IMR-90 (cell line): Measurements from ENCODE around the gene RAD21L1. TPM values are rescaled to one million over a fixed set of nuclear protein-coding genes. Genes with fewer than 3 reads are reported as not detected.

Source experiments
- ATAC-seq: fragments of 200-7000 bp; cut with Tn5 transposase; 2 replicates; pipeline ENCODE4 v1.9.1; 2020; ENCODE audit warnings: low read depth, mild to moderate bottlenecking, moderate library complexity
- BruUV-seq: library from RNA; stranded (reverse); fragments of 400-500 nt; replicated peaks from 2 replicates; lab custom pipeline; 2021; lab: Mats Ljungman, UMichigan
- CTCF ChIA-PET: fragments of 300-600 bp; formaldehyde crosslinking; extraction: SDS; loops from one replicate; lab custom pipeline; 2021; ENCODE audit warnings: antibody characterized with exemption; lab: Yijun Ruan, JAX
- POLR2A ChIA-PET: fragments of 300-600 bp; sonication (Branson Sonifier 250); formaldehyde crosslinking; loops from one replicate; lab custom pipeline; 2022; ENCODE audit warnings: antibody characterized with exemption; ENCODE audit not compliant: unreplicated experiment; lab: Charles Lee
- DNase-seq: peaks from one replicate; pipeline ENCODE4 v3.0.0; 2013
- H2AFZ ChIP-seq: replicated peaks from 2 replicates; pipeline ENCODE3; 2013; ENCODE audit warnings: low read length, mild to moderate bottlenecking; ENCODE audit not compliant: poor library complexity
- H2AK5ac ChIP-seq: 2 replicates; pipeline ENCODE4 v1.6.1; 2013; ENCODE audit warnings: low read depth, low read length, inconsistent platforms
- H2AK9ac ChIP-seq: replicated peaks from 2 replicates; pipeline ENCODE3; 2013; ENCODE audit warnings: mild to moderate bottlenecking, low read depth, low read length, moderate library complexity; ENCODE audit not compliant: poor library complexity
- H2BK120ac ChIP-seq: 2 replicates; pipeline ENCODE4 v1.6.1; 2013; ENCODE audit warnings: low read depth, low read length, inconsistent platforms
- H2BK15ac ChIP-seq: 3 replicates; pipeline ENCODE4 v1.6.1; 2013; ENCODE audit warnings: low read depth, low read length, inconsistent platforms
- H2BK20ac ChIP-seq: 2 replicates; pipeline ENCODE4 v1.6.1; 2013; ENCODE audit warnings: low read depth, mild to moderate bottlenecking, inconsistent platforms, low read length, moderate library complexity
- H2BK5ac ChIP-seq: 2 replicates; pipeline ENCODE4 v1.6.1; 2013; ENCODE audit warnings: mild to moderate bottlenecking, low read depth, low read length, inconsistent platforms; ENCODE audit not compliant: poor library complexity, severe bottlenecking
- H3K14ac ChIP-seq: replicated peaks from 2 replicates; pipeline ENCODE4 v1.6.1; 2013; ENCODE audit warnings: low read depth, low read length, inconsistent platforms
- H3K18ac ChIP-seq: 2 replicates; pipeline ENCODE4 v1.6.1; 2013; ENCODE audit warnings: low read depth, low read length, control low read depth
- H3K23ac ChIP-seq: 2 replicates; pipeline ENCODE4 v1.6.1; 2013; ENCODE audit warnings: low read depth, low read length, inconsistent platforms
- H3K27ac ChIP-seq: 2 replicates; pipeline ENCODE4 v1.5.1; 2013; ENCODE audit warnings: mild to moderate bottlenecking, control low read depth, low read length; ENCODE audit not compliant: insufficient read depth
- H3K27me3 ChIP-seq: 2 replicates; pipeline ENCODE4 v1.6.1; 2013; ENCODE audit warnings: low read length; ENCODE audit not compliant: control insufficient read depth, insufficient read depth
- H3K36me3 ChIP-seq: 2 replicates; pipeline ENCODE4 v1.6.1; 2013; ENCODE audit warnings: low read length, mixed read lengths; ENCODE audit not compliant: control insufficient read depth, insufficient read depth
- H3K4ac ChIP-seq: 2 replicates; pipeline ENCODE4 v1.6.1; 2013; ENCODE audit warnings: low read depth, low read length, inconsistent platforms
- H3K4me1 ChIP-seq: 2 replicates; pipeline ENCODE4 v1.6.1; 2013; ENCODE audit warnings: low read length, mixed read lengths; ENCODE audit not compliant: control insufficient read depth, insufficient read depth
- H3K4me2 ChIP-seq: 2 replicates; pipeline ENCODE4 v1.6.1; 2013; ENCODE audit warnings: low read depth, mild to moderate bottlenecking, control low read depth, low read length, moderate library complexity
- H3K4me3 ChIP-seq: 2 replicates; pipeline ENCODE4 v1.5.1; 2013; ENCODE audit warnings: low read depth, mild to moderate bottlenecking, control low read depth, low read length, moderate library complexity; ENCODE audit not compliant: insufficient read depth
- H3K56ac ChIP-seq: 2 replicates; pipeline ENCODE4 v1.6.1; 2013; ENCODE audit warnings: low read length, inconsistent platforms; ENCODE audit not compliant: insufficient read depth; ENCODE audit errors: extremely low read depth
- H3K79me1 ChIP-seq, 2 experiments: 2 replicates each; pipeline ENCODE4 v1.6.1; 2013; ENCODE audit warnings: low read length in 2 of 2, inconsistent platforms in 1 of 2, low read depth in 1 of 2
- H3K9ac ChIP-seq: 2 replicates; pipeline ENCODE4 v1.6.1; 2013; ENCODE audit warnings: low read depth, low read length, control low read depth
- H3K9me1 ChIP-seq: 2 replicates; pipeline ENCODE4 v1.6.1; 2013; ENCODE audit warnings: low read length, inconsistent platforms; ENCODE audit not compliant: insufficient read depth
- H3K9me3 ChIP-seq: 2 replicates; pipeline ENCODE4 v1.6.1; 2013; ENCODE audit warnings: low read length; ENCODE audit not compliant: control insufficient read depth, insufficient read depth
- H4K20me1 ChIP-seq: 2 replicates; pipeline ENCODE4 v1.6.1; 2013; ENCODE audit warnings: low read length, inconsistent platforms; ENCODE audit not compliant: insufficient read depth
- H4K5ac ChIP-seq: 2 replicates; pipeline ENCODE4 v1.6.1; 2013; ENCODE audit warnings: mild to moderate bottlenecking, low read depth, low read length, control low read depth
- H4K8ac ChIP-seq, 2 experiments: 2 replicates each; pipeline ENCODE4 v1.6.1; 2013; ENCODE audit warnings: low read depth in 2 of 2, low read length in 2 of 2, control low read depth in 1 of 2, inconsistent platforms in 1 of 2
- H4K91ac ChIP-seq: 2 replicates; pipeline ENCODE4 v1.6.1; 2013; ENCODE audit warnings: low read depth, low read length, inconsistent platforms; ENCODE audit not compliant: insufficient read depth
- BHLHE40 ChIP-seq: fragments of 150-350 bp; IDR thresholded peaks from 2 replicates; pipeline ENCODE4 v1.6.1; 2016; ENCODE audit warnings: mild to moderate bottlenecking, low read depth, low read length
- CHD1 ChIP-seq: IDR thresholded peaks from 2 replicates; pipeline ENCODE4 v1.6.1; 2012; ENCODE audit warnings: low read depth, low read length, improper control_type of control experiment
- NFE2L2 ChIP-seq: fragments of 150-350 bp; IDR thresholded peaks from 2 replicates; pipeline ENCODE4 v1.6.1; 2016; ENCODE audit warnings: low read depth, mild to moderate bottlenecking, low read length
- POLR2A ChIP-seq: IDR thresholded peaks from 2 replicates; pipeline ENCODE4 v1.6.1; 2012; ENCODE audit warnings: mild to moderate bottlenecking, low read depth, low read length
- SMC3 ChIP-seq: fragments of 150-350 bp; IDR thresholded peaks from 2 replicates; pipeline ENCODE4 v1.6.1; 2016; ENCODE audit warnings: low read depth, mild to moderate bottlenecking, antibody characterized with exemption, low read length, moderate library complexity
- WGBS, 2 experiments: methylation state at CpG; one replicate each; pipeline versions ENCODE4 v1.1.5 to v1.1.7; 2013; ENCODE audit warnings: missing lambda C conversion rate in 2 of 2; ENCODE audit not compliant: insufficient read length in 1 of 2; ENCODE audit errors: extremely low coverage in 2 of 2; 5-methylcytosine and 5-hydroxymethylcytosine counted together
- dilution Hi-C: fragments of 300-500 bp; cut with HindIII; formaldehyde crosslinking; loops from one replicate; pipeline ENCODE4 v1.14.3; 2018; ENCODE audit warnings: low sequenced_read_pairs; ENCODE audit not compliant: unreplicated experiment
- in situ Hi-C: fragments of 300-500 bp; cut with MboI; formaldehyde crosslinking; loops from 3 replicates; pipeline ENCODE4 v1.14.3; 2019; ENCODE audit warnings: low sequenced_read_pairs, inconsistent platforms, mixed read lengths
- intact Hi-C: fragments of 100-400 bp; cut with micrococcal nuclease; formaldehyde crosslinking; loops from 2 replicates; pipeline ENCODE4 v1.10.0; 2022
- polyA plus RNA-seq, 3 experiments: library from polyadenylated mRNA; depleted of rRNA; stranded (reverse); fragments of >200 nt; gene quantifications; 2 replicates each; pipeline ENCODE4 v1.2.3, GENCODE V29; 2012; ENCODE audit warnings: low replicate concordance in 1 of 3
- total RNA-seq: library from RNA; depleted of rRNA; stranded (reverse); fragments of >200 nt; gene quantifications from 2 replicates; pipeline ENCODE4 v1.2.3, GENCODE V29; 2012

The RAD21L1 gene
- total and polyA plus RNA-seq, 2 of the 4 experiments (the other 2 are of a cell fraction) = not detected

- Histone ChIP-seq H3K27ac (no peak overlapping the region), H3K4me1 (no peaks in the 10 kb centered on the region), H2AK9ac (no peak overlapping the region), H2AFZ (no peak overlapping the region), H3K18ac (no peak overlapping the region), H4K8ac (no peak overlapping the region), H2BK15ac (no peak overlapping the region), H3K14ac (no peak overlapping the region), H2BK120ac (no peak overlapping the region), H4K20me1 (no peaks in the 10 kb centered on the region; the same call in 1 of the 2 replicates), H3K4ac (no peak overlapping the region), H4K91ac (no peak overlapping the region), H3K9ac (no peak overlapping the region), H2BK5ac (no peak overlapping the region), H3K9me1 (no peaks in the 10 kb centered on the region), H4K5ac (no peak overlapping the region), H2BK20ac (no peak overlapping the region), H3K4me2 (no peak overlapping the region), H3K23ac (no peak overlapping the region), H3K9me3 (no peaks in the 10 kb centered on the region), H3K79me1 (no peaks in the 10 kb centered on the region), H2AK5ac (no peak overlapping the region), H3K36me3 (no peaks in the 10 kb centered on the region), H3K56ac (no peak overlapping the region), H3K27me3 (peaks cover 44% of the 10 kb centered on the region), H3K4me3 (no peak overlapping the region)
- no peak for DNase-seq
- dilution Hi-C loops = no loop called here
- in situ Hi-C loops = no loop called here
- no CpG with 5 or more reads among the region's 6 CpGs for WGBS, 2 experiments
- intact Hi-C loops = no loop called here
- CTCF ChIA-PET = no interaction called here
- ATAC-seq = no peak
- TF ChIP-seq NFE2L2 (no peak), SMC3 (no peak), BHLHE40 (no peak), POLR2A (no peak), CHD1 (no peak)
- no TSS peak for BruUV-seq
- POLR2A ChIA-PET = no interaction called here
Measured at GRCh38 chr20:1183153-1183552, 42.7 kb upstream of the RAD21L1 start.
